Activated CD4-positive, alpha-beta memory T cell treated with anti-CD3 and anti-CD28 coated beads, Interleukin-2, amount 10 ng/mL, durations not matched to agents 7 days and 5 days (primary cell): Measurements from ENCODE around the gene CASK. TPM values are rescaled to one million over a fixed set of nuclear protein-coding genes. Genes with fewer than 3 reads are reported as not detected.
A peak's percentile ranks its signal among the peaks of the same experiment; 100 is the strongest.

ENCODE experiments used
- CTCF ChIA-PET: fragments of 350-600 bp; sonication (Branson Sonifier 250); formaldehyde crosslinking; loops from one replicate; lab custom pipeline; 2021; ENCODE audit warnings: antibody characterized with exemption, inconsistent platforms; lab: Charles Lee
- POLR2A ChIA-PET: fragments of 350-600 bp; sonication (Branson Sonifier 250); formaldehyde crosslinking; loops from one replicate; lab custom pipeline; 2021; ENCODE audit warnings: antibody characterized with exemption; lab: Charles Lee
- DNase-seq: peaks from one replicate; pipeline ENCODE4 v3.0.0-alpha.2; 2020
- H3K27ac Mint-ChIP-seq: one replicate; pipeline ENCODE4 v1.8.0; 2021; ENCODE audit warnings: mild to moderate bottlenecking, mixed read lengths
- H3K27me3 Mint-ChIP-seq: one replicate; pipeline ENCODE4 v1.8.0; 2021; ENCODE audit warnings: mixed read lengths
- H3K36me3 Mint-ChIP-seq: one replicate; pipeline ENCODE4 v1.8.0; 2021; ENCODE audit warnings: low read depth, mixed read lengths
- H3K4me1 Mint-ChIP-seq: one replicate; pipeline ENCODE4 v1.8.0; 2021; ENCODE audit warnings: mixed read lengths
- H3K4me3 Mint-ChIP-seq: one replicate; pipeline ENCODE4 v1.8.0; 2021; ENCODE audit warnings: mild to moderate bottlenecking, mixed read lengths
- H3K9me3 Mint-ChIP-seq: one replicate; pipeline ENCODE4 v1.8.0; 2021; ENCODE audit warnings: mixed read lengths
- total RNA-seq, 2 experiments: library from RNA; stranded (reverse); gene quantifications; one replicate each; pipeline ENCODE4 v1.2.3, GENCODE V29; 2021

CASK gene
- total RNA-seq, 2 experiments from 2014 or later, result 30.1 to 32.7 TPM

DNA sequence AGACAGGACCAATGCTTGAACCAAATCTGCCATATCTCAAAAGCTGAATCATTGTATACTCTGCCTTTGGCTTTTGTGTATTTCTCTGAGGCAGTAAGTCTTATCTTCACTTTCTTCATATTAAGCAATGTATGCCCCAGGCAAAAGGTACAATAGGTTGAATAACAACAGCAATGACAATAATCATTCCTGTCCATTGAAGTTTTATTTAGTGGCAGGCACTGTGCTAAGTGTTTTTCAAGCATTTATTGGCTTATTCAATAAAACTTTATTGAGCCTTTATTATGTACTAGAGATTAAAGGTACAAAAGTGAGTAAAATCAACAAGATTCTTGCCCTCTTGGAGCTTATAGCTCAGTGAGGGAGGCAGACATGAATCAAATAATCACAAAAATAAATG is 8.2 kb upstream of the CASK start:
- no peaks in the 10 kb centered on the region for H3K9me3 Mint-ChIP-seq
- peaks cover 27% of the 10 kb centered on the region for H3K4me1 Mint-ChIP-seq
- no peak overlapping the region for H3K4me3 Mint-ChIP-seq
- H3K27me3 Mint-ChIP-seq, result peaks cover 2% of the 10 kb centered on the region
- no peak overlapping the region for H3K27ac Mint-ChIP-seq
- POLR2A ChIA-PET, result no interaction called here
- no peak for DNase-seq
- H3K36me3 Mint-ChIP-seq, result no peaks in the 10 kb centered on the region
- CTCF ChIA-PET, result no interaction called here

- Mint-ChIP-seq H3K27me3 (no peaks in the 10 kb centered on the region), H3K4me1 (peaks cover 22% of the 10 kb centered on the region), H3K36me3 (peaks cover 6% of the 10 kb centered on the region), H3K4me3 (peak overlapping the region; percentile 81), H3K9me3 (no peaks in the 10 kb centered on the region), H3K27ac (peak overlapping the region; percentile 73)
- ChIA-PET POLR2A (interaction anchor here (0.7 to 2.4 kb wide), 3 partner anchors 9 to 1020 kb away, joined by 3 to 14 read pairs (median 3); no protein-coding TSS in a partner anchor), CTCF (interaction anchor here (1.2 kb wide), 1 partner anchor 126 kb away, joined by 5 read pairs; no protein-coding TSS in a partner anchor)
- DNase-seq, result peak; percentile 34
Measured at GRCh38 chrX:41923978-41924683, 777 bp upstream of the CASK start.

- DNase-seq, result peak; percentile 25
- Mint-ChIP-seq H3K27me3 (no peaks in the 10 kb centered on the region), H3K36me3 (peaks cover 6% of the 10 kb centered on the region), H3K4me1 (peaks cover 33% of the 10 kb centered on the region), H3K9me3 (no peaks in the 10 kb centered on the region), H3K27ac (peak overlapping the region; percentile 93), H3K4me3 (peak overlapping the region; percentile 96)
- CTCF ChIA-PET, result interaction anchor here (1.1 kb wide), 1 partner anchor 11 kb away, joined by 3 read pairs; no protein-coding TSS in a partner anchor
- POLR2A ChIA-PET, result interaction anchor here (1.2 to 2.4 kb wide), 4 partner anchors 12 to 1021 kb away, joined by 3 to 14 read pairs (median 7); no protein-coding TSS in a partner anchor
Measured at GRCh38 chrX:41922431-41923151, 763 bp downstream of the CASK start.

DNA sequence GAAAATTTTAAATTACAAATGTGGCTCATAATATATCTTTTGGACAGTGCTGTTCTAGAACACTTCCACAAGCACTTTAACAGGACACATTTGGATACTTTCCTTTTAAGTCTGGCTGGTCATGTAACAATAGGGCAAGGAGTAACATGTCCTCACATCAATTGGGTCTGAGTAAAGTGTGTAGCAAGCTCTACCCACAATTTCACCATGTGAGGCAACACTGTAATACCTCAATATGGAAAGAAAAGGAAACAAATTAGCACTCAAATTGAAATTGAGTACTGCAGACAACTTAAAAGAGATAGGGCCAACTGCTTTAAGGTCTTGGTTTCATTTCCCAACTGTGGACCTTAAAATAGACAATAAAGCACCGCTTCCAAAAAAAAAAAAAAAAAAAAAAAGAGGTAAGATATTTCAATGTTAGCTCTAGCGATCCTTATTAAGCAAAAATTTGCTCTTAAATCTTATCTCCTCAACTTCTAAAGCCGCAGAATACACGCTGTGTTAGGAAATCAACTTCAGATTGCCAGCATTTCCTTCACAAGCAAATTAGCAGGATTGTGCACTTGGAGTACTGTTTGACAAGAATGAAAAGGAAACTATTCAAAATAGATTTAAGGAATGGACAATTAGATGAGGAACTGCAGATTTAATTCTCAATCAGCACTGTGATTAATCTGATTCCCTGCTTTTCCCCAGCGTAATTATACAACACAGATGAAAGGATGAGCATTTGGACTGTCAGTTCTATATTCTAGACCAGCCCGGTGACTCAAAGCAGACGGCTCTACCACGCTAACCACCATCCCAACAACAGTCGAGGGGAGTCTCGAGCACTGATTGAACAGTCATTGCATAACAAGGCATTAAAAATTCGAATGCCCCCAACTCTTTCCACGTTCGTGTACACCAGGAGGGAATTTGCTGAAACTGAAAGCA is 1.6 kb downstream of the CASK start:
- Mint-ChIP-seq H3K4me3 (peak overlapping the region; percentile 96), H3K36me3 (peaks cover 6% of the 10 kb centered on the region), H3K27me3 (no peaks in the 10 kb centered on the region), H3K9me3 (no peaks in the 10 kb centered on the region), H3K4me1 (peaks cover 40% of the 10 kb centered on the region), H3K27ac (peak overlapping the region; percentile 93)
- CTCF ChIA-PET, result interaction anchor here (1.1 kb wide), 1 partner anchor 12 kb away, joined by 3 read pairs; no protein-coding TSS in a partner anchor
- POLR2A ChIA-PET, result interaction anchor here (1.2 to 1.8 kb wide), 4 partner anchors 13 to 123 kb away, joined by 3 to 10 read pairs (median 4); no protein-coding TSS in a partner anchor
- peak; percentile 48 for DNase-seq

GRCh38 chrX:41919870-41920269 is 3.5 kb downstream of the CASK start:
- DNase-seq, result no peak
- ChIA-PET CTCF (interaction anchor here (1.4 kb wide), 1 partner anchor 10 kb away, joined by 3 read pairs; no protein-coding TSS in a partner anchor), POLR2A (no interaction called here)
- peaks cover 10% of the 10 kb centered on the region for H3K36me3 Mint-ChIP-seq
- peak overlapping the region; percentile 49 for H3K27ac Mint-ChIP-seq
- H3K4me3 Mint-ChIP-seq, result peak overlapping the region; percentile 48
- H3K27me3 Mint-ChIP-seq, result no peaks in the 10 kb centered on the region
- peaks cover 50% of the 10 kb centered on the region for H3K4me1 Mint-ChIP-seq
- no peaks in the 10 kb centered on the region for H3K9me3 Mint-ChIP-seq

GRCh38 chrX:41917517-41917916 is 5.8 kb downstream of the CASK start:
- CTCF ChIA-PET, result no interaction called here
- no peaks in the 10 kb centered on the region for H3K27me3 Mint-ChIP-seq
- POLR2A ChIA-PET, result interaction anchor here (0.8 to 1.0 kb wide), 2 partner anchors 25 to 31 kb away, joined by 3 read pairs; no protein-coding TSS in a partner anchor

DNA sequence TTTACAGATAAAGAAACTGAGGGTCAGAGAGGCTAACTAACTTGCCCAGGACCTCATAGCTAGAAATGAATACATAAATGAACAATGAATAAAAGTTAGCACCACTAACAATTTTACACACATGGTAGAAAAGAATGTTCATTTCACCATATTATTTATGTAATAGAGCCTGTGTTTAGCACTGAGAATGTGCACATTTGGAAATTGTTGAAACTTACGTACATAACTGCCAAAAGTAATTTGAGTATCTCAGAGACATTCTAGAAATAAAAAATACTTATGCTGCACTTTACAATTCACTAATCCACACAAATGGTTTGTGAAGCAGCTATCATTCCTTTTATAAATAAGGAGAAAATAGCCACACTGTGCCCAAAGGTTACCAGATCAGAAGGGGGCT is 9.9 kb downstream of the CASK start:
- no peak for DNase-seq
- ChIA-PET CTCF (no interaction called here), POLR2A (interaction anchor here (0.5 kb wide), 1 partner anchor 98 kb away, joined by 4 read pairs; no protein-coding TSS in a partner anchor)
- no peak overlapping the region for H3K4me3 Mint-ChIP-seq
- peaks cover under 1% of the 10 kb centered on the region for H3K9me3 Mint-ChIP-seq
- H3K36me3 Mint-ChIP-seq, result peaks cover 12% of the 10 kb centered on the region
- H3K27ac Mint-ChIP-seq, result no peak overlapping the region
- no peaks in the 10 kb centered on the region for H3K27me3 Mint-ChIP-seq
- H3K4me1 Mint-ChIP-seq, result peaks cover 51% of the 10 kb centered on the region

More at GRCh38 chrX:41917517-41917916, 5.8 kb downstream of the CASK start:
- peaks cover 57% of the 10 kb centered on the region for H3K4me1 Mint-ChIP-seq
- H3K36me3 Mint-ChIP-seq, result peaks cover 11% of the 10 kb centered on the region
- peak overlapping the region; percentile 53 for H3K27ac Mint-ChIP-seq
- H3K4me3 Mint-ChIP-seq, result peak overlapping the region; percentile 55
- no peaks in the 10 kb centered on the region for H3K9me3 Mint-ChIP-seq
- no peak for DNase-seq

GRCh38 chrX:41912923-41913322 is 10.4 kb downstream of the CASK start:
- Mint-ChIP-seq H3K27me3 (no peaks in the 10 kb centered on the region), H3K4me1 (peaks cover 50% of the 10 kb centered on the region), H3K9me3 (peaks cover 3% of the 10 kb centered on the region), H3K27ac (no peak overlapping the region), H3K4me3 (no peak overlapping the region), H3K36me3 (peaks cover 12% of the 10 kb centered on the region)
- POLR2A ChIA-PET, result interaction anchor here (0.5 kb wide), 1 partner anchor 97 kb away, joined by 4 read pairs; no protein-coding TSS in a partner anchor
- CTCF ChIA-PET, result no interaction called here
- DNase-seq, result no peak

DNA sequence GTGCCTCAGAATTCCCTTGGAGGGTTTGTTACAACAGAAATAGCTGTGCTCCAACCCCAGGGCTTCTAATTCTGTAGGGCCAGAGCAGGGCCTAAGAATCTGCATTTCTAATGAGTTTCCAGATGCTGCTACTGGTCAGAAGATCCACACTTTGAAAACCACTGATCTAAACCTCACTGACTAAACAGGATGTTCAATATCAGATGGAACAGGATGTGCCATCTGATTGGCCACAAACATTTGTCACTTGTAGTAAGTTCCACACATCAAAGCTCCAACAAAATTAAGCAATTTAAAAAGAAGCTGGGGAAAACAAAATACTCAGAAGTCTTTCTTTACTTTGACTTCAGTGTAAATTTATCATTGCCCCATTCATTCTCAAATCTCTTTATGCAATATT is 14.3 kb downstream of the CASK start:
- Mint-ChIP-seq H3K27me3 (no peaks in the 10 kb centered on the region), H3K27ac (peak overlapping the region; percentile 71), H3K4me1 (peaks cover 38% of the 10 kb centered on the region), H3K9me3 (peaks cover 7% of the 10 kb centered on the region), H3K4me3 (no peak overlapping the region), H3K36me3 (peaks cover 15% of the 10 kb centered on the region)
- ChIA-PET POLR2A (interaction anchor here (0.6 to 2.4 kb wide), 3 partner anchors 10 to 13 kb away, joined by 3 to 10 read pairs (median 4); no protein-coding TSS in a partner anchor), CTCF (interaction anchor here (1.1 kb wide), 1 partner anchor 11 kb away, joined by 3 read pairs; no protein-coding TSS in a partner anchor)
- peak; percentile 19 for DNase-seq

GRCh38 chrX:41906515-41907187 is 16.7 kb downstream of the CASK start:
- peaks cover 35% of the 10 kb centered on the region for H3K4me1 Mint-ChIP-seq
- CTCF ChIA-PET, result no interaction called here
- H3K9me3 Mint-ChIP-seq, result peaks cover 19% of the 10 kb centered on the region
- H3K27ac Mint-ChIP-seq, result no peak overlapping the region
- no peak overlapping the region for H3K4me3 Mint-ChIP-seq
- no peak for DNase-seq
- H3K27me3 Mint-ChIP-seq, result no peaks in the 10 kb centered on the region
- POLR2A ChIA-PET, result no interaction called here
- peaks cover 30% of the 10 kb centered on the region for H3K36me3 Mint-ChIP-seq

GRCh38 chrX:41903544-41903943 is 19.8 kb downstream of the CASK start:
- peaks cover 18% of the 10 kb centered on the region for H3K4me1 Mint-ChIP-seq
- H3K27ac Mint-ChIP-seq, result no peak overlapping the region
- no peak overlapping the region for H3K4me3 Mint-ChIP-seq
- peaks cover 30% of the 10 kb centered on the region for H3K9me3 Mint-ChIP-seq
- POLR2A ChIA-PET, result no interaction called here
- H3K27me3 Mint-ChIP-seq, result no peaks in the 10 kb centered on the region
- CTCF ChIA-PET, result no interaction called here
- peaks cover 31% of the 10 kb centered on the region for H3K36me3 Mint-ChIP-seq
- DNase-seq, result no peak
